Gastrocnemius medialis (tissue), 4 donors: ENCODE measurements around the gene UBQLN4.

Experiments used
- CTCF ChIP-seq, 5 experiments: fragments of 450-650 bp in 3 of 5; fragments of 200-600 bp in 2 of 5; sonication (generic) in 2 of 5; IDR thresholded peaks in 4 of 5; conservative IDR thresholded peaks in 1 of 5; 1 replicate in 4 of 5; 2 replicates in 1 of 5; pipeline ENCODE4 v1.5.1; 2016 to 2019; ENCODE audit warnings: antibody characterized with exemption in 5 of 5, mild to moderate bottlenecking in 3 of 5, moderate library complexity in 3 of 5
- POLR2A ChIP-seq, 2 donors: fragments of 450-650 bp; IDR thresholded peaks; one replicate each; pipeline ENCODE4 v1.6.1; 2017; ENCODE audit warnings: antibody characterized with exemption in 2 of 2, mild to moderate bottlenecking in 2 of 2, moderate library complexity in 2 of 2

- no peak for TF ChIP-seq CTCF (IDR thresholded peaks at IDR 0.05 in 4 of 5, conservative IDR thresholded peaks at IDR 0.05 in 1 of 5)
- no peak for TF ChIP-seq POLR2A (IDR thresholded peaks at IDR 0.05)
These were observed 48.3 kb upstream of the UBQLN4 start for GRCh38 chr1:156101880-156102279.
